22Rv1 (cell line): Measurements from ENCODE around the gene ZNF354C.

ENCODE experiments used
- CTCF ChIP-seq: fragments of 450-650 bp; IDR thresholded peaks from 2 replicates; pipeline ENCODE4 v1.5.1; 2017; ENCODE audit warnings: mild to moderate bottlenecking
- ZFX ChIP-seq: fragments of 450-650 bp; IDR thresholded peaks from 2 replicates; pipeline ENCODE4 v1.6.1; 2017; ENCODE audit warnings: antibody characterized with exemption, borderline replicate concordance

DNA sequence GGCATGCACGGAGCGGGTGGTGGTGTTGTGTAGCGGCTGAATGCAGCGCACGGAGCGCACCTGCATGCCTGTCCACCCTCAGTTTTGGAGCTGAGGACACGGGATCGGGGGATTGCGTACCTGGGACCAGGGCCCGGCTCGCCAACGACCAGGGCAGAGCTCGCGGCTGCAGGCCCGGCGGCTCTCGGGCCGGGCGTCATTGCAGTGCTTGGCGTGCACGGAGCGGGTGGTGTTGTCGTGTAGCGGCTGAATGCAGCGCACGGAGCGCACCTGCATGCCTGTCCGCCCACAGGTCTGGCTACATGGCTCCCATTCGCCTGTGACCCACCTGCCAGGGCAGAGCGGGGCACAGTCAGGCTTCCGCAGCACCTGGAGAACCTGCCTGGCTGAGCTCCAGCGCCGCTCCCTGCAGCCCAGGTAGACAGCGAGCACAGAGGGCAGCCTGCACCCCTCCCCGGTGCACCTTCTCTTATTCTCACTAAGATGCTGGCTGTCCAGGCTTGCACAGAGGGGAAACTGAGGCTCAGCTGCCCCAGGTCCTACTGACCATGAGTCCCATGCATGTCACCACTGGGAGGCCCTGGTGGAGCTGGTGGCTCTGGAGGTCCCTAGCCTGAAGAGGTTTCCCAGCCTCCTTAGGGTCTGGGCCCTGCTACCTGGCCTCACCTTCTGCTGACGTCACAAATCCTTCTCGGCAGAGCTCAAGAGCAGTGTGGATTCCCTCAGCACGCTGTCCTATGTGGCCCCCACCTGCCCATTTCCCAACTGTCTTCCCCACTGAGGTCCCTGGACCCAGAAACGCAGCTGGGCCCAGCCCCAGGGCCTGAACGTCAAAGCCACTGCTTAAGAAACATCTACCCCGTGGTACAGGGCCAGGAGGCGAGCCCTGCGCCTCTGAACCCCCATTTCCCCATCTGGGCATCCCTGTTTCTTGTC is 64.9 kb downstream of the ZNF354C start:
- TF ChIP-seq CTCF (no peak), ZFX (no peak)
